ENCODE results near the gene FXYD7.

GRCh38 chr19:35195830-35196229, 52.8 kb downstream of the FXYD7 start:
- no peak for TF ChIP-seq CTCF (IDR thresholded peaks at IDR 0.05; ENCODE audit: low read length)
- no peak for TF ChIP-seq EZH2 (IDR thresholded peaks at IDR 0.05; ENCODE audit: borderline replicate concordance, low read length)

Data from OCI-LY1 (cell line).